ENCODE measurements around the gene ZSWIM1.
A peak's percentile ranks its signal among the peaks of the same experiment; 100 is the strongest.
"Not testable (repeated sequence)": the region's sequence is repeated elsewhere in the genome, so short reads cannot be mapped to it uniquely, and the experiment has no call there.

ZSWIM1 gene

GRCh38 chr20:45890077-45890984 lies 9.3 kb downstream of the ZSWIM1 start:
- peak; percentile 1 for DNase-seq

GRCh38 chr20:45890985-45891983 lies 10.3 kb downstream of the ZSWIM1 start, which contains the start of the genes CTSA and NEURL2:
CTSA (plus strand) TSS chr20:45891335; CDS start chr20:45891569, 234 bp downstream.
NEURL2 (minus strand) TSS chr20:45891208; CDS start chr20:45890991, 217 bp downstream.
- DNase-seq = peak; percentile 27

GRCh38 chr20:45892049-45892825 lies 11.2 kb downstream of the ZSWIM1 start:
- no peak for DNase-seq

- no peak for DNase-seq
Measured at GRCh38 chr20:45892828-45893500, 11.9 kb downstream of the ZSWIM1 start.

GRCh38 chr20:45893831-45894230 lies 12.8 kb downstream of the ZSWIM1 start:
- no peak for DNase-seq

- no peak for DNase-seq
Measured at GRCh38 chr20:45894797-45895196, 13.8 kb downstream of the ZSWIM1 start.

GRCh38 chr20:45896641-45897161 lies 15.7 kb downstream of the ZSWIM1 start:
- DNase-seq = no peak

GRCh38 chr20:45897289-45897688 lies 16.3 kb downstream of the ZSWIM1 start:
- no peak for DNase-seq

GRCh38 chr20:45897692-45898091 lies 16.7 kb downstream of the ZSWIM1 start:
- no peak for DNase-seq

- no peak for DNase-seq
Measured at GRCh38 chr20:45898285-45898684, 17.3 kb downstream of the ZSWIM1 start.

GRCh38 chr20:45899046-45899835 lies 18.2 kb downstream of the ZSWIM1 start:
- DNase-seq = no peak

- DNase-seq = not testable (repeated sequence)
Measured at GRCh38 chr20:45901332-45901731, 20.3 kb downstream of the ZSWIM1 start.

- DNase-seq = no peak
Measured at GRCh38 chr20:45902199-45902701, 21.2 kb downstream of the ZSWIM1 start.

- DNase-seq = no peak
Measured at GRCh38 chr20:45904583-45905504, 23.8 kb downstream of the ZSWIM1 start.

- no peak for DNase-seq
Measured at GRCh38 chr20:45905505-45906079, 24.6 kb downstream of the ZSWIM1 start.

- no peak for DNase-seq
Measured at GRCh38 chr20:45907219-45907948, 26.4 kb downstream of the ZSWIM1 start.

- no peak for DNase-seq
Measured at GRCh38 chr20:45908084-45908483, 27.1 kb downstream of the ZSWIM1 start.

GRCh38 chr20:45909336-45909808 lies 28.3 kb downstream of the ZSWIM1 start:
- DNase-seq = no peak
